ENCODE data around the gene ZBTB42.

Gene ZBTB42

DNA sequence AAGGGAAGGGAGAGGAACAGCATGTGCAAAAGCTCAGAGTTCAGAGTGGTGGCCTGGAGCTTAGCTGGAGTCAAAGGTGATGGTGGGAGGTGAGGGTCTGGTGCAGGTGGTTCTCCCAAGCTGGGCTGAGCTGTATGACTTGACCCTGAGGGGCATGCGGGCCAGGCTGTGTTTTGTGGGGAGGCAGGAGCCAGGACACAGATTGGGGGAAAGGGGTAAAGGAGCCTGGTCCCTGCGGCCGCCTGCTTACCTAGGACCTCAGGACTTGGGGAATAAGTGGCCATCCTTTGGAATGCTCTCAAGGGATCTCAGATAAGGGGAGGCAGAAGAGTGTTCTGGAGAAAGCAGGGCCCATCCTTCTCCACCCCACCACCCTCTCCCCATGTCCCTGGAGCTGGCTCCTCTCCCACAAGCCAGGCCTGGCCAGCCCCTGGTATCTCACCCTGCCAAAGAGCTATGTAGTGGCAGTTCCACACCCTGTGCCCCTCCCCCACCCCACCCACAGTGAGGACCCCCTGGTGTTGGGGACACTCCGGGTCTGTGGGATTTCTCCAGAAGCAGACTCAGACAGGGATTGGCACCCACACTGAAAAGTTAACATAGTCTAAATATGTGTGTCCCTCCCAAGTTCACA lies 44.2 kb downstream of the ZBTB42 start:
- TF ChIP-seq, protein P1, sequence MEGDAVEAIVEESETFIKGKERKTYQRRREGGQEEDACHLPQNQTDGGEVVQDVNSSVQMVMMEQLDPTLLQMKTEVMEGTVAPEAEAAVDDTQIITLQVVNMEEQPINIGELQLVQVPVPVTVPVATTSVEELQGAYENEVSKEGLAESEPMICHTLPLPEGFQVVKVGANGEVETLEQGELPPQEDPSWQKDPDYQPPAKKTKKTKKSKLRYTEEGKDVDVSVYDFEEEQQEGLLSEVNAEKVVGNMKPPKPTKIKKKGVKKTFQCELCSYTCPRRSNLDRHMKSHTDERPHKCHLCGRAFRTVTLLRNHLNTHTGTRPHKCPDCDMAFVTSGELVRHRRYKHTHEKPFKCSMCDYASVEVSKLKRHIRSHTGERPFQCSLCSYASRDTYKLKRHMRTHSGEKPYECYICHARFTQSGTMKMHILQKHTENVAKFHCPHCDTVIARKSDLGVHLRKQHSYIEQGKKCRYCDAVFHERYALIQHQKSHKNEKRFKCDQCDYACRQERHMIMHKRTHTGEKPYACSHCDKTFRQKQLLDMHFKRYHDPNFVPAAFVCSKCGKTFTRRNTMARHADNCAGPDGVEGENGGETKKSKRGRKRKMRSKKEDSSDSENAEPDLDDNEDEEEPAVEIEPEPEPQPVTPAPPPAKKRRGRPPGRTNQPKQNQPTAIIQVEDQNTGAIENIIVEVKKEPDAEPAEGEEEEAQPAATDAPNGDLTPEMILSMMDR (conservative IDR thresholded peaks at IDR 0.05): no peak
- TF ChIP-seq ZFX (IDR thresholded peaks at IDR 0.05): no peak
- H3K27ac ChIP-seq: no peak overlapping the region

DNA sequence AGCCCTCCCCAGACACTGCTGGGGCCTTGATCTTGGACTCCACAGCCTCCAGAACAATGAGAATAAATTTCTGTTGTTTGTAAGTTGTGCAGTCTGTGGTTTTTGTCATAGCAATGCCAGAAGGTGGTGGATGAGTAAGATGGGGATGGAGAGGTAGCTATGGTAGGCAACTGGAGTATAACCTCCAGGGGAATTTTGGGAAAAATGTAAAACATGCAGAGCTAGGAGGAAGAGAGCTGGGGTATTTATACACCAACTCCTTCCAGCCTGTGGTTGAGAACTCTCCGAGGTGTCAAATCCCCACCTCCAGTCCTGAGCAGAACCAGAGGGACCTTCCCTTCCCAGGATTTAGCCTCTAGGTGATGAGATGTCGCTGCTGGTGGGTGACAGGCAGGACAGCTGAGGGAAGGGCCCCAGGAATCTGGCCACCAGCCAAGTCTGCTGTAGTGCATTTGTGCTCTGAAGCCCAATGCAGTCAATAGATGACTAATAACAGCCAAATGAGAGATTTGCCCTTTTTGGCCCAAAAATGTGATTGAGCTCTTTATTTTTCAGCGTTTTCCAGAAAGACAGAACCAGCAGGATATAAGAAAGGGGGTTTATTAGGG lies 45.0 kb downstream of the ZBTB42 start:
- H3K27ac ChIP-seq: no peak overlapping the region
- TF ChIP-seq, protein P1 (conservative IDR thresholded peaks at IDR 0.05): no peak
- TF ChIP-seq ZFX (IDR thresholded peaks at IDR 0.05): no peak

DNA sequence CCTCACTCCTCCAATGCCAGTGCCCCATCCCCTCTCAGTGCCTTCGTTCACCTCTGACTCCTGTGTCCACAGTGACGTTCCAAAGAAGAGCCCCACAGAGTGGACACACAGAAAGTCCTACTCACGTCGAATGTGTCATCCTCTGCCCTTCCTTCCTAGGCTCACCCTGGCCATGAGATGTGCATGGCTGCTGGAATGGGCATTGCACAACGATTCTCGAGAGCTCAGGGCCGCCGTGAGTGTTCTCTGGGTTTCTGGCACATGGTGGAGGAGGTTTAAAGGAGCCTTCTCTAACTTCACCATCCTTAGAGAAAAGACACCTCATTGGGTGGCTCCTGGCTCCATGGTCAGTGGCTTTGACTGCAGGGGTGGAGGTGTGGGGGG lies 51.4 kb downstream of the ZBTB42 start:
- no peak overlapping the region for H3K27ac ChIP-seq
- TF ChIP-seq ZFX (IDR thresholded peaks at IDR 0.05): no peak
- TF ChIP-seq, protein P1 (conservative IDR thresholded peaks at IDR 0.05): no peak
